NCI-H2029 treated with DMSO at 0.1 percent for 48 hours (cell line): Measurements from ENCODE around the gene MTO1.
"Not testable (repeated sequence)": the region's sequence is repeated elsewhere in the genome, so short reads cannot be mapped to it uniquely, and the experiment has no call there.

Experiments used
- DNase-seq: peaks from one replicate; lab custom pipeline; 2025; lab: John Stamatoyannopoulos, UW

Gene MTO1, protein sequence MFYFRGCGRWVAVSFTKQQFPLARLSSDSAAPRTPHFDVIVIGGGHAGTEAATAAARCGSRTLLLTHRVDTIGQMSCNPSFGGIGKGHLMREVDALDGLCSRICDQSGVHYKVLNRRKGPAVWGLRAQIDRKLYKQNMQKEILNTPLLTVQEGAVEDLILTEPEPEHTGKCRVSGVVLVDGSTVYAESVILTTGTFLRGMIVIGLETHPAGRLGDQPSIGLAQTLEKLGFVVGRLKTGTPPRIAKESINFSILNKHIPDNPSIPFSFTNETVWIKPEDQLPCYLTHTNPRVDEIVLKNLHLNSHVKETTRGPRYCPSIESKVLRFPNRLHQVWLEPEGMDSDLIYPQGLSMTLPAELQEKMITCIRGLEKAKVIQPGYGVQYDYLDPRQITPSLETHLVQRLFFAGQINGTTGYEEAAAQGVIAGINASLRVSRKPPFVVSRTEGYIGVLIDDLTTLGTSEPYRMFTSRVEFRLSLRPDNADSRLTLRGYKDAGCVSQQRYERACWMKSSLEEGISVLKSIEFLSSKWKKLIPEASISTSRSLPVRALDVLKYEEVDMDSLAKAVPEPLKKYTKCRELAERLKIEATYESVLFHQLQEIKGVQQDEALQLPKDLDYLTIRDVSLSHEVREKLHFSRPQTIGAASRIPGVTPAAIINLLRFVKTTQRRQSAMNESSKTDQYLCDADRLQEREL

DNA sequence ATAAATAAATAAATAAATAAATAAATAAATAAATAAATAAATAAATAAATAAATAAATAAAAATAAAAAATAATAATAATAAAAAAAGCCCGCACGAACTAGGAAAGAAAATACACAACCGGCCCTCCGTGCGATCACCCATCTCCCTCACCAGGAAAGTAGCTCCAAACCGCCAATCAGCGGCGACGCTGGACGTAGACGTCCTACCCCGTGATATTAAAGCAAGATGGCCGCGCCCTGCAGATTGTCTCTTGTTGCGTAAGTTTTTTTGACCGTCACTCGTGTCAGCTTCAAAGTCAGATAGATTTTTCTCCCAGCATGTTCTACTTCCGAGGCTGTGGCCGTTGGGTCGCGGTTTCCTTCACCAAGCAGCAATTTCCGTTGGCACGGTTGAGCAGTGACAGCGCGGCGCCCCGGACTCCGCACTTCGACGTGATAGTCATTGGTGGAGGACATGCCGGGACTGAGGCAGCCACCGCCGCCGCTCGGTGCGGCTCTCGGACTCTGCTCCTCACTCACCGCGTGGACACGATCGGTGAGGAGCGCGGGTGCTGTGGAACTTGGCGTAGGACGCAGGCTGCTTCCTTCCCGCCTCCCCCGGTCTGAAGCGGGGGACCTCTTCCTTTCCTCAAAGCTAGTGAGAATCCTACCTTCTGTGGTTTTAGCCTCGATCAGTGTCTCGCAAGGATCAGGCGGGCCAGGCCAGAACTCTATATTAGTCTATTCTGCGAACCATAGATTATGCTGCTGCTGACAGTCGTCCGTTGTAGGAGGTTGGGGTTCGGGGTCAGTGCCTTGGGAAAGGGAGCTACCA, at the start of gene MTO1:
TSS of gene MTO1 (plus strand) at position 201 of the 814 bp plus-strand sequence. CDS start at position 319, 118 bp downstream.
- peak; percentile 74 for DNase-seq

- DNase-seq: no peak
These were observed 48.4 kb upstream of the MTO1 start for GRCh38 chr6:73413102-73413501.

DNA sequence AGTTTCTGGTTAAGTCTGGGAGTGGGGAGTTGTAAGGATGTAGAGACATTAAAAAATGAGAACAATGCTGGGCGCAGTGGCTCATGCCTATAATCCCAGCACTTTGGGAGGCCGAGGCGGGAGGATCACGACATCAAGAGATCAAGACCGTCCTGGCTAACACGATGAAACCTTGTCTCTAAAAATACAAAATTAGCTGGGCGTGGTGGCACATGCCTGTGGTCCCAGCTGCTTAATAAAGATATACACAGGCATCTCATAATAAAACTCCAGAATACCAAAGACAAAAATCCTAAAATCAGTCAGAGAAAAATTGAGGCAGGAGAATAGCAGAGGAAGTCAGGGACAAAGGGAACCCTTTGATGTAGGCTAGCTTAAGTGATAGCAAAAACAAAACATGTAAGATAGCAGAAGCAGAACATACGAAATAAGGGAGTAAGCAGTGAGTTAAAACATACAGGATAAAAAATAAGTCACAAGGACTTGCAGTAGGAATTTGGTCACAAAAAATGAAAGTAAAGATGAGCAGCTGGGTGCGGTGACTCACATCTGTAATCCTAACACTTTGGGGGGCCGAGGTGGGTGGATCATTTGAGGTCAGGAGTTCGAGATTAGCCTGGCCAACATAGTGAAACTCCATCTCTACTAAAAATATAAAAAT, 43.3 kb upstream of the MTO1 start:
- DNase-seq: no peak

- DNase-seq: no peak
These were observed 40.0 kb upstream of the MTO1 start for GRCh38 chr6:73421534-73421933.

DNA sequence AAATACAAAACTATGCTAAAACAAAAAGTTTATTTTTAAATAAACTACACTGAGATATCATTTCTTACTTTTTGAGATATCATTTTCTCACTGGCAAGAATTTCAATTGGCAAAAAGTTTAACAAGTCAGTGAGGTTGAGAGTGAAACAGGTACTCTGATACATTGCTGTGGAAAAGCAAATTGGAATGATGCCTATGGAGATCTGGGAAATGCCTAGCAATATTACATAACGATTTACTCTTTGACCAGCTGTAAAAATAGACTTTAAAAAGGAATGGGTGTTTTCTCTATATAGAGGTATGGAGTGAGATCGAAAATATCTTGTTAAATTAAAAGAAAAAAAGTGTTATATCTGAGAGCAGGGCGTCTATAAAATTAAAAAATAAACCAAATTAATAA, 26.3 kb upstream of the MTO1 start:
- DNase-seq: no peak

GRCh38 chr6:73443555-73443954, 18.0 kb upstream of the MTO1 start:
- no peak for DNase-seq

DNA sequence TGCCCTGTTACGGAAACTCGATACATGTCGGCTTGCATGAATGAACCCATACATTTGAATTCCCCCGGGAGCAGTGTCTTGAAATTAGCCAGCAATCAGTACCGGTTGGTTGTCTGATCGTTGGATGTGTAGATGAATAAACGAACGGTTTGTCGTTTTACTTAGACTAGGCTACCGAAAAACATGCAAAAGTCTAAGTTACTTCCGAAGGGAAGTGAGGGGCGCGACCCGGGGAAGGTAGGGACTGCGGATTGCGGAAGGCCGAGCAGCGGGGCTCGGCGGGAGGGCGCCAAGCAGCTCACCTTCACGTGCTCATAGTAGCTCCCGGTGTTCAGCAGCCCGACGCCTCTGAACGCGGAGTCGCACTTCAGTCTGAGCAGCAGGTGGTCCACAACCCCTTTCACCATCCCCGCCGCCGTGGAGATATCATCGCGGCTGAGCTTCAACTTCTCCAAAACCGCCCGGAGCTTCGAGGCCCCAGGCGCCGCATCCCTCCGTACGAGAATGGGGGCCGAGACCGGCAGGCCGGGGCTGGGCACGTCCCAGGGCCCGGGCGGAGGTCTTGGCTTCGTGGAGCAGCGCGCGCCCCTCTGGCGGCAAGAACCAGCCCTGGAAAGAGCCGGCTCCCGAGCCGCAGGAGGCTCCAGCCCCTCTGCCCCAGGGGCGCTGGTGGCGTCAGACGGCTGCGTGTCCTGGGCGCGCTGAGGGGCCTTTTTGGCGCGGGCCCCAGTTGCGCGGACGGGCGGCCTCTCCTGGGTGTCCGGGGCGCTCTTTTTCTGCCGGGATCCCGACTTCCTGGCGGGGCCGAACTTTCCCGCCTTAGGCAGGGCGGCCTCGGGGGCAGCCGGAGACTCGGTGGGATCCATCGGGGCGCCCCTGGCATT, 10.1 kb upstream of the MTO1 start:
- peak; percentile 19 for DNase-seq

GRCh38 chr6:73452107-73452461, 9.5 kb upstream of the MTO1 start, which contains the start of gene CGAS:
TSS of gene CGAS (minus strand) at chr6:73452297. CDS start at chr6:73452181, 116 bp downstream.
- DNase-seq: no peak

GRCh38 chr6:73455865-73456629, 5.5 kb upstream of the MTO1 start:
- no peak for DNase-seq

GRCh38 chr6:73459474-73459873, 2.1 kb upstream of the MTO1 start:
- not testable (repeated sequence) for DNase-seq

DNA sequence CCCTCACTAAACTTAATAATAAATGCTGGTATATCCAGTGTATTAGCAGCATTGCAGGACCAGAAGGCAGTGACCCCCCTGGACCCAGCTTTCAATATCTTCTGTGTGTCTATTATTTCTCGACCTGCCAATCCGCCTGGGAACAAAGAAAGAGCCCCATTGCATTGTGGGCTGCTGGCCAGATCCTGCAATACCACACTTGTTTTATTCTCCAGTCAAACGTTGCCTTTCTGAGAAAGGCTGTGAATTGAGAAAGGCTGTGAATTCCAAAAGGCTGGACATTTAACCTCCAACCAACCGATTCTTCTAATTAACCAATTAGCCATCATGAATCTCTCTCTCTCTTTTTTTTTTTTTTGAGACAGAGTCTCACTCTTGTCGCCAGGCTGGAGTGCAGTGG, 1.5 kb upstream of the MTO1 start:
- no peak for DNase-seq

- DNase-seq: no peak
These were observed 10.3 kb downstream of the MTO1 start for GRCh38 chr6:73471686-73472290.

DNA sequence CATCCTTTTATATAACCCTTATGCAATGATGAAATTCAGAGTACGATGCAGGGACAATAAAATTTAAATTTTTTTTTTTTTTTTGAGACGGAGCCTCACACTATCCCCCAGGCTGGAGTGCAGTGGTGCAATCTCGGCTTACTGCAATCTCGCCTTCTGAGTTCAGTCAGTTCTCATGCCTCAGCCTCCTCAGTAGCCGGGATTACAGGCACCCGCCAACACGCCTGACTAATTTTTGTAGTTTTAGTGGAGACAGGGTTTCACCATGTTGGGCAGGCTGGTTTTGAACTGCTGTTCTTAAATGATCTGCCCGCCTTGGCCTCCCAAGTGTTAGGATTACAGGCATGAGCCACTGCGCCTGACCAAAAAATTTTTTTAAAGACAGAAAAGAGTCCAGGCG, 15.2 kb downstream of the MTO1 start:
- no peak for DNase-seq

DNA sequence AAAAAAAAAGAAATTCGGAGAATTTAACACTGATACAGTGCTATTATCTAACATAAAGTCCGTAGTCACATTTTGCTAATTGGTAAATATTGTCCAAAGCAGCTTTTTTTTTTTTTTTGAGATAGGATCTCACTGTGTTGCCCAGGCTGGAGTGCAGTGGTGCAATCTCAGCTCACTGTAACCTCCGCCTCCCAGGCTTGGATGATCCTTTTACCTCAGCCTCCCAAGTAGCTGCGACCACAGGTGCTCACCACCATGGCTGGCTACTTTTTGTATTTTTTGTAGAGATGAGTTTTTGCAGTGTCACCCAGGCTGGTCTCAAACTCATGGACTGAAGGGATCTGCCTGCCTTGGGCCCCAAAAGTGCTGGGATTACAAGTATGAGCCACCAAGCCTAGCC, 15.9 kb downstream of the MTO1 start:
- DNase-seq: no peak

- no peak for DNase-seq
These were observed 20.4 kb downstream of the MTO1 start for GRCh38 chr6:73481969-73482368.

DNA sequence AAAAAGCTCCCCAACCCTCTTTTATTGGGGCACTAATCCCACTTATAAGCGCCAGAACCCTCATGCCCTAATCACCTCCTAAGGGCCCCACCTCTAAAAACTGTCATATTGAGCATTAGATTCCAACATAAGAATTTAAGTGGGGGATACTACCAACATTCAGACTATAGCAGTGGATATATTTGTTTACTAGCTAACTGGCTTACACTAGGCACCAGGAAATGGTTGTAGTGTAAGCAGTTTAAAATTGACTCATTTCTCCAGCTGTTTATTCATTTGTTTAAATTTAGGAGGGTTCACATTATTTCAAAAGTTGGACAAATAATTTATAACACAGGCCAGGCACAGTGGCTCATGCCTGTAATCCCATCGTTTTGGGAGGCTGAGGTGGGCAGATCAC, 22.9 kb downstream of the MTO1 start:
- no peak for DNase-seq

DNA sequence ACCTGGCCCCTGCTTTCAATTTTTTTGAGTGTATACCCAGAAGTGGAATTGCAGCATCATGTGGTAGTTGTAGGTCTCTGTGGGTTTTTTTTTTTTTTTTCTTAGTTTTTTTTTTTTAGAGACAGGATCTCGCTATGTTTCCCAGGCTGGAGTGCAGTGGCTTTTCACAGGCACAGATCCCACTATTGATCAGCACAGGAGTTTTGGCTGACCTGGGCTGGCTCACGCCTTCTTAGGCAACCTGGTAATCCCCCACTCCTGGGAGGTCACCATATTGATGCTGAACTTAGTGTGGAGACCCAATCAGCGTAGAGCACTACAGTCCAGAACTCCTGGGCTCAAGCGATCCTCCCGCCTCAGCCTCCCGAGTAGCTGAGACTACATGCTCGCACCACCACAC, 25.9 kb downstream of the MTO1 start:
- DNase-seq: no peak

DNA sequence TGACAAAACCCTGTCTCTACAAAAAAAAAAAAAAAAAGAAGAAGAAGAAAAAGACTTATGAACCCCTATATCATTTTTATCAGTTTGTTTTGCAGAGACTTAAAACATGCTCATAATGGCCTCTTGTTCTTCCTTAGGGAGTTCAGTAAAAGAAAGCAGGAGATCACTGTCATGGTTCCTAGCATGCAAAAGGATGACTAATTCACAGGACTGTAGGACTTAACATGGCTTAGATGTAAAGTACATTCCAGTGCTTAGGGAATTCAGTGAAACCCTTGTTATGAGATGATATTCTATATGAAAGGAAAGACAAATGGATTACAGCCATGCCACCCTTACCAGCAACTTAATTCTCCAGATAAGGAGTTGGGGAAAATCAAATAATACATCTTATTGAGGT, 29.8 kb downstream of the MTO1 start:
- no peak for DNase-seq

DNA sequence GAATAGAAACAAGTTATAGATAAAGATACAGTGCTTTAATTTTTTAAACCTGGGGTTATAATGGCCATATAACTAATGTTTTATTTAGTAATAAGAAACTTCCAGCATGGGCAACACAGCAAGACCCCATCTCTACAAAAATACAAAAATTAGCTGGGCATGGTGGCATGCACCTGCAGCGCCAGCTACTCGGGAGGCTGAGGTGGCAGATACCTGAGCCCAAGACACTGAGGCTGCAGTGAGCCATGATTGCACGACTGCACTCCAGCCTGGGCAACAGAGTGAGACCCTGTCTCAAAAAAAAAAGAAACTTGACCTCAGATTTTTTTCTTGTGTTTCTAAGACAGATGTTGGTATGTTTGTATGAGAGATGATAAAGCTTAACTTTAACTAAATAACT, 36.4 kb downstream of the MTO1 start:
- no peak for DNase-seq
